Sigmoid colon (tissue), 7 donors: ENCODE measurements around the gene GPR15LG. TPM values are rescaled to one million over a fixed set of nuclear protein-coding genes. Genes with fewer than 3 reads are reported as not detected.

Source experiments
- DNase-seq: peaks from one replicate; pipeline ENCODE4 v3.0.0-alpha.2; 2019
- H3K27ac ChIP-seq, 4 donors: fragments of 200-600 bp; sonication (generic); one replicate each; pipeline ENCODE4 v1.5.1; 2016 to 2019; ENCODE audit warnings: mild to moderate bottlenecking in 1 of 4
- H3K27me3 ChIP-seq, 3 donors: fragments of 200-600 bp; sonication (generic); one replicate each; pipeline ENCODE4 v1.5.1; 2019; ENCODE audit warnings: mild to moderate bottlenecking in 1 of 3
- H3K36me3 ChIP-seq, 4 donors: fragments of 200-600 bp; sonication (generic); one replicate each; pipeline ENCODE4 v1.5.1; 2016 to 2019
- H3K4me1 ChIP-seq, 4 donors: fragments of 200-600 bp; sonication (generic); one replicate each; pipeline ENCODE4 v1.5.1; 2017 to 2019
- H3K4me3 ChIP-seq, 4 donors: fragments of 200-600 bp; sonication (generic); one replicate each; pipeline ENCODE4 v1.5.1; 2017 to 2019; ENCODE audit warnings: mild to moderate bottlenecking in 2 of 4, moderate library complexity in 1 of 4
- H3K9me3 ChIP-seq, 4 donors: fragments of 200-600 bp in 3 of 4; sonication (generic) in 3 of 4; one replicate each; pipeline versions ENCODE4 v1.5.1 to v1.6.1; 2013 to 2019
- EP300 ChIP-seq, 4 donors: sonication (generic); formaldehyde crosslinking; IDR thresholded peaks; one replicate each; pipeline ENCODE4 v1.6.1; 2017; ENCODE audit warnings: antibody characterized with exemption in 4 of 4
- POLR2A ChIP-seq, 2 donors: fragments of 450-650 bp; IDR thresholded peaks; one replicate each; pipeline ENCODE4 v1.6.1; 2016; ENCODE audit warnings: antibody characterized with exemption in 2 of 2, mild to moderate bottlenecking in 2 of 2, moderate library complexity in 2 of 2
- POLR2AphosphoS5 ChIP-seq, 4 donors: sonication (generic); formaldehyde crosslinking; IDR thresholded peaks; one replicate each; pipeline ENCODE4 v1.6.1; 2017; ENCODE audit warnings: antibody characterized with exemption in 4 of 4
- WGBS, 2 donors: extraction: QIAGEN DNeasy Blood & Tissue Kit; methylation state at CpG; one replicate each; pipeline ENCODE4 v1.1.7; 2013; 5-methylcytosine and 5-hydroxymethylcytosine counted together
- intact Hi-C: fragments of 100-400 bp; cut with DNase I; formaldehyde crosslinking; loops from one replicate; pipeline ENCODE4 v1.15.1; 2023
- polyA plus RNA-seq, 3 donors: library from polyadenylated mRNA; stranded (reverse); fragments of 200-250 nt; gene quantifications; one replicate each; pipeline ENCODE4 v1.2.3, GENCODE V29; 2013
- total RNA-seq, 4 donors: library from RNA; depleted of rRNA; stranded (reverse); fragments of >200 nt; gene quantifications; one replicate each; pipeline ENCODE4 v1.1.0, GENCODE V29; 2016
- TF ChIP-seq, protein P1 (sequence below), 4 experiments: fragments of 450-650 bp in 3 of 4; fragments of 200-600 bp in 1 of 4; IDR thresholded peaks; one replicate each; pipeline ENCODE4 v1.5.1; 2016 to 2019; ENCODE audit warnings: antibody characterized with exemption in 4 of 4, mild to moderate bottlenecking in 3 of 4, moderate library complexity in 2 of 4
- donor health status: healthy with polysubstance abuse.
- donor health status: Bipolar disorder and iron deficiency.
- donor health status: healthy.

The GPR15LG gene
- total and polyA plus RNA-seq, 7 donors, result 293 to 652 (median 324) TPM; not detected in 4

DNA sequence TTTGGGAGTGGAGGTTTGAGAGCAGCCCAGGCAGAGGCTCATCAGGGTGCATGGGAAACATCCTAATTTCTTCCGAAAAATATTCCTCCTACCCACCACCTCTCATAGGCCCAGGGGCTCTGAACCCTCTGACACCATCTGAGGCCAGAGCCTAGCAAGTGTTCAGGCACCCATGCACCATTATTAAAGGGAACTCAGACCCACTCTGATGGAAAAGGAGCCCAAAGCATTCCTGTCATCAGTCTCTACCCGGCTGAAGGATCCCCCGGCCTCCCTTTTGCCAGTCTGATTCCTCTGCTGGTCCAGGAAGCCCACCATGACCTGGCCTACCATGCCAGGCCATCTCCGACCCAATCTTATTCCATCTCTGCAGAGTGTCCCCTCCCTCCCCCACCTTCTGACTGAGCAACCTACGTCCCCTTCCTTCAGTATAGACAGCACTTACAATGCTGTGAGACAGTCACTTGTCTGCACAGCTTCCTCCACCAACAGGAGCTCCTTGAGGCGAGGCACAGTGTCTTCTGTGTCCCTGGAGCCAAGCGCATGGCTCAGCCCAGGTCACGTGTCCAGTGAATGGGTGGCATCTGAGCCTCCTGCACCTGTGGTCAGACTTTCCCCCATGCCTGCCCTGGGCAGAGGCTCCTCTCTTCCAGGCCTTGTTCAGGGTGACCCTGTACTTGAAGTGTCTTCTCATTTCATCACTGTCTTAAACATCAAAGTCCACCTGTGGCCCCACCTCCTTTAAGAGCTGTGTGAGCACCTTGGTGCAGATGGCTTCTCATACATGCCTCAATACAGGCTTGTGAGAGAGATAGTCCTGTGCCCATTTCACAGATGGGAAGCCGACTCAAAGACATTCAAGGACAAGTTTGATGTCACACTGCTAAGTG is 889 bp upstream of the GPR15LG start:
- DNase-seq, result no peak
- Histone ChIP-seq H3K9me3 (no peaks in the 10 kb centered on the region), H3K27ac (no peak overlapping the region), H3K4me3 (no peak overlapping the region), H3K36me3 (no peaks in the 10 kb centered on the region), H3K27me3 (no peaks in the 10 kb centered on the region), H3K4me1 (no peaks in the 10 kb centered on the region)
- intact Hi-C loops, result no loop called here
- TF ChIP-seq, protein P1, sequence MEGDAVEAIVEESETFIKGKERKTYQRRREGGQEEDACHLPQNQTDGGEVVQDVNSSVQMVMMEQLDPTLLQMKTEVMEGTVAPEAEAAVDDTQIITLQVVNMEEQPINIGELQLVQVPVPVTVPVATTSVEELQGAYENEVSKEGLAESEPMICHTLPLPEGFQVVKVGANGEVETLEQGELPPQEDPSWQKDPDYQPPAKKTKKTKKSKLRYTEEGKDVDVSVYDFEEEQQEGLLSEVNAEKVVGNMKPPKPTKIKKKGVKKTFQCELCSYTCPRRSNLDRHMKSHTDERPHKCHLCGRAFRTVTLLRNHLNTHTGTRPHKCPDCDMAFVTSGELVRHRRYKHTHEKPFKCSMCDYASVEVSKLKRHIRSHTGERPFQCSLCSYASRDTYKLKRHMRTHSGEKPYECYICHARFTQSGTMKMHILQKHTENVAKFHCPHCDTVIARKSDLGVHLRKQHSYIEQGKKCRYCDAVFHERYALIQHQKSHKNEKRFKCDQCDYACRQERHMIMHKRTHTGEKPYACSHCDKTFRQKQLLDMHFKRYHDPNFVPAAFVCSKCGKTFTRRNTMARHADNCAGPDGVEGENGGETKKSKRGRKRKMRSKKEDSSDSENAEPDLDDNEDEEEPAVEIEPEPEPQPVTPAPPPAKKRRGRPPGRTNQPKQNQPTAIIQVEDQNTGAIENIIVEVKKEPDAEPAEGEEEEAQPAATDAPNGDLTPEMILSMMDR (IDR thresholded peaks at IDR 0.05), result no peak
- TF ChIP-seq EP300 (IDR thresholded peaks at IDR 0.05), result no peak
- TF ChIP-seq POLR2A (IDR thresholded peaks at IDR 0.05), result no peak
- 36 to 74% methylated on average over 9 of the region's 9 CpGs for WGBS, 2 donors

DNA sequence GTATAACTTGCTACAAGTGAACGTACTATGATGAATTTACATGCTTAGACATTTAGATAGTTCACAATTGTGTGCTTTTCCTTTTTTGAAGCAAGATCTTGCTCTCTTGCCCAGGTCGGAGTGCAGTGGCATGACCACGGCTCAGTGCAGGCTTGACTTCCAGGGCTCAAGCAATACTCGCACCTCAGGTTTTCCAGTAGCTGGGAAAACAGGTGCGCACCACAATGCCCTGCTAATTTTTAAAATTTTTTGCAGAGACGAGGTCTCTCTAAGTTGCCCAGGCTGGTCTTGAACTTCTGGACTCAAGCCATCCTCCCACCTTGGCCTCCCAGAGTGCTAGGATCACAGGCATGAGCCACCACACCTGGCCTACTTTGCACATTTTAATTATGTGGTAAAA is 1.8 kb downstream of the GPR15LG start:
- 24 to 78% methylated on average over 6 of the region's 6 CpGs for WGBS, 2 donors
- H3K9me3 ChIP-seq, result no peaks in the 10 kb centered on the region
- no peak overlapping the region for H3K27ac ChIP-seq
- no peaks in the 10 kb centered on the region for H3K27me3 ChIP-seq
- no peak overlapping the region for H3K4me3 ChIP-seq
- no peaks in the 10 kb centered on the region for H3K4me1 ChIP-seq
- H3K36me3 ChIP-seq, result no peaks in the 10 kb centered on the region
- no peak for DNase-seq
- intact Hi-C loops, result no loop called here
- no peak for TF ChIP-seq POLR2AphosphoS5 (IDR thresholded peaks at IDR 0.05)
- TF ChIP-seq EP300 (IDR thresholded peaks at IDR 0.05), result no peak
- no peak for TF ChIP-seq POLR2A (IDR thresholded peaks at IDR 0.05)
- TF ChIP-seq, protein P1 (IDR thresholded peaks at IDR 0.05), result no peak

DNA sequence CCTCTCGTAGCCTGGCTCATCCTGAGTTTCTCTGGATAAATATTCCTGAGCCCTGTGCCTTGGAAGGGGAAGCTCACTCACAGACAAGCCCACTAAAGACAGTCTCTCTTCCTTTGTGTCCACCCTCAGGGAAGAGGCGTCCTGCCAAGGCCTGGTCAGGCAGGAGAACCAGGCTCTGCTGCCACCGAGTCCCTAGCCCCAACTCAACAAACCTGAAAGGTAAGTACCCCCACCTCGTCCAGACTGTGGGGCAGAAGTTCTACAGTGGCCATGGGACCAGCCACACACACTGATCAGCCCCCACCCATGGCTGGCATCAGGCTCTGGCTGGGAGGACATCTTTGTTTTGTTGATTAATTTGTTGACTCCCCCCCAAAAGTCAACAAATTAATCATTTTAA is 2.8 kb downstream of the GPR15LG start:
- H3K9me3 ChIP-seq, result no peaks in the 10 kb centered on the region
- TF ChIP-seq POLR2AphosphoS5 (IDR thresholded peaks at IDR 0.05) (no peak), POLR2A (IDR thresholded peaks at IDR 0.05) (no peak)
- 57 to 81% methylated on average over 4 of the region's 4 CpGs for WGBS, 2 donors
- H3K27me3 ChIP-seq, result no peaks in the 10 kb centered on the region
- no peak overlapping the region for H3K27ac ChIP-seq
- no peaks in the 10 kb centered on the region for H3K4me1 ChIP-seq
- no peaks in the 10 kb centered on the region for H3K36me3 ChIP-seq
- intact Hi-C loops, result no loop called here
- no peak for DNase-seq
- no peak overlapping the region for H3K4me3 ChIP-seq

DNA sequence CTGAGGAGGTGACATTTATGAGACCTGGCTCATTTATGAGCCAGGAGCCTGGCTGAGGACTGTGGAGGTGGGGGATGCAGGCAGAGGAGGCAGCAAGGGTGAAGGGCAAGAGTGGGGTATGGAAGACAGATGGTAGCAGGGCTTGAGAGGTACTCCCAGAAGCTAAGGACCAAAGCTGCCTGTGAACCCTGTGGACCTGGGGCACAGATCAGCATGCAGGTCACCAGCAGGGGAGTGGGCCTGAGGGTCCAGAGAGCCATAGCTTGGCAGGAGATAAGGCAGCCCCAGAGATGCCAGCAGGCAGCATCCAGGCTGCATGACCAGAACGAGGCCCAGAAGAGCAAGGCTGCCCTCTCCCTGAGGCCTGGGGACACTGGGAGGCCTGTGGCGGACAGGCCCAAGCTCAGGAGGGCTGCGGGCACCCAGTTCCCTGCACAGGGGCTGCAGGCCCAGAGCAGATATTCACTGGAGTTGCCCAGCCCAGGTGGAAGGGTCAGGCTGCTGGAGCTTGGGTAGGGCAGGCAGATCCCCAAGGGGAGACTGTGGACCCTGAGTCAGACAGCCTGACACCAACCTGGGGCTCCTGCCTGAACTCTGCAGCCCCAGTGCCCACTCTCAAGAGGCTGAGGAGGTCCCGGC is 3.4 kb downstream of the GPR15LG start:
- TF ChIP-seq, protein P1 (IDR thresholded peaks at IDR 0.05), result no peak
- TF ChIP-seq EP300 (IDR thresholded peaks at IDR 0.05) (no peak), POLR2AphosphoS5 (IDR thresholded peaks at IDR 0.05) (no peak), POLR2A (IDR thresholded peaks at IDR 0.05) (no peak)
- H3K27ac ChIP-seq, result no peak overlapping the region
- DNase-seq, result no peak
- intact Hi-C loops, result no loop called here
- 77 to 90% methylated on average over 4 of the region's 4 CpGs for WGBS, 2 donors
- H3K4me3 ChIP-seq, result no peak overlapping the region
- no peaks in the 10 kb centered on the region for H3K27me3 ChIP-seq
- no peaks in the 10 kb centered on the region for H3K9me3 ChIP-seq
- H3K4me1 ChIP-seq, result no peaks in the 10 kb centered on the region
- H3K36me3 ChIP-seq, result no peaks in the 10 kb centered on the region

DNA sequence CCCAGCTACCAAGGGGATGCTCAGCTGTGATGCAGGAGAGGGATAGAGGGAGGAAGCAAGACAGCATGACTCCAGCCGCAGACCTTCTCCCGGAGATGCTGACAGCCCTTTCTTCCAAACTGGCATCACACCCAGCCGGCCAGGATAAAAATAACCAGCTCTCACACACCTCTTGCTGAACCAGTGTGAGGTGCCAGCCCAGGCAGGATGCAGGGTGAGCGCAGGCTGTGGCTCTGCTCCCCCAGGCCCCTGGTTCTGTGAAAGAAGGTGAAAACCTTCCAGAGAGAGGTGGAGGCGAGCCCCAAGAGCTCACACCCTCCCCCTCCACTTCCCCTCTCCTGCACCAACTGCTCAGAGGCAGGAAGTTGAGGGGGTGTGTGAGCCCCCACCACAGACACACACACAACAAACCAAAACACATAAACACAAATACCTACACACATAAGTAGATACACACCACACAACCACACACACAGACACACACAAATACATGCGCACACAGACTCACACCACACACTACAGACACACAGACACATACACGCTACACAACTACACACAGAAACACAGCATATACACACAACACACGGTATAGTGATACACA is 4.0 kb downstream of the GPR15LG start:
- no peak for DNase-seq
- TF ChIP-seq POLR2AphosphoS5 (IDR thresholded peaks at IDR 0.05) (no peak), POLR2A (IDR thresholded peaks at IDR 0.05) (no peak)
- TF ChIP-seq, protein P1 (IDR thresholded peaks at IDR 0.05), result no peak
- no peaks in the 10 kb centered on the region for H3K9me3 ChIP-seq
- no peak overlapping the region for H3K27ac ChIP-seq
- no peaks in the 10 kb centered on the region for H3K36me3 ChIP-seq
- 54 to 62% methylated on average over 8 of the region's 8 CpGs for WGBS, 2 donors
- H3K27me3 ChIP-seq, result no peaks in the 10 kb centered on the region
- H3K4me3 ChIP-seq, result no peak overlapping the region
- intact Hi-C loops, result no loop called here
- H3K4me1 ChIP-seq, result no peaks in the 10 kb centered on the region
